ENCODE results near the gene MTSS2. TPM values are rescaled to one million over a fixed set of nuclear protein-coding genes. Genes with fewer than 3 reads are reported as not detected.

MTSS2 gene
- total RNA-seq, 2 donors from 2014 or later, result 5.5 to 8.5 TPM

- DNase-seq (no peak), ATAC-seq (replicated peaks in 1 of 2) (no peak)
- Mint-ChIP-seq H3K9me3 (no peaks in the 10 kb centered on the region), H3K4me3 (no peak overlapping the region), H3K27me3 (ENCODE audit: low read depth) (no peaks in the 10 kb centered on the region), H3K4me1 (ENCODE audit: low read depth) (peaks cover 18% of the 10 kb centered on the region), H3K36me3 (ENCODE audit: insufficient read depth in 2 of 2) (no peaks in the 10 kb centered on the region), H3K27ac (no peak overlapping the region)
Observed at GRCh38 chr16:70692130-70692872, 6.4 kb upstream of the MTSS2 start.

DNA sequence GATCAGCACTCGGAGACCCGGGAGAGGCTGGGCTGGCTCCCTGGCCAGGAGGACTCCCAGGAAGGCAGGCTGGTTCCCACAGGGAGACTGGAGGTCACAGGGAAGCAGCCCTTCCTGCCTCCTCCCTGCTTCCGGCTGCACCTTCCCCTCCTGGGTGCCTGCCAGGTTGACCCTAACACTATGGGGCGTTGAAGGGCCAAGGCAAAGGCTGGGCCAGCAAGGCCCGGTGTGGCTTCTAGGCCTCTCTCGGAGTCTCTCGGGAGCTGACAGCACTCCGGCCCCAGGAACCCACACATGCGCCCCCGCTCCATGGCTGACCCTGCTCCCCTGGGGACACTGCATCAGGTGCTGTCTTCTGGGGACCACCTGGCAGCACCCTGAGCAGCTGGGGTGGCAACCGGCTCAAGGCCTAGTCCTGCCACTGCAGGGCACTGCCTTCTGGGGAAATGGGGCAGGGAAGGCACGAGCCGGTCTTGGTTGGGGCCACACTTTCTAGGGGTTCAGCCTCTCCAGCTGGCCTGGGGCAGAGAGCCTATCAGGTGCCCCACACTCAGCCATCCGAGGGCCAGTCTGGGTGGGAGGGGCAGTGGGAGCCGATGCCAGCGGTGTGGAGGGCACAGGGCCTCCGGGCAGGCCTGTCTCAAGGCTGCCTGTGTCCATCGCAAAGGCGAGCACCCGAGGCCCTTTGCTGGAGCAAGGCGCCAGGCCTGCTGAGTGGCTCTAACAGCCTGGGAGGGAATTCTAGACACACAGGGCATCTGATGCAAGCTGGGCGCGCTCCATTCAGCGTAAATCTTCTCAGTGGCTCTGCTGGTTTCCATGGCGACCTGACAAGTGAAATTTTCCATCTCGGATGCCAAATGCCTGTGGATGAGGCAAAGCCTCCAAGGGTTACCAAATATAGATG is 5.6 kb upstream of the MTSS2 start:
- H3K36me3 Mint-ChIP-seq (ENCODE audit: insufficient read depth in 2 of 2), result no peaks in the 10 kb centered on the region
- no peaks in the 10 kb centered on the region for H3K9me3 Mint-ChIP-seq
- H3K4me1 Mint-ChIP-seq (ENCODE audit: low read depth), result peaks cover 11% of the 10 kb centered on the region
- no peaks in the 10 kb centered on the region for H3K27me3 Mint-ChIP-seq (ENCODE audit: low read depth)
- H3K4me3 Mint-ChIP-seq, result no peak overlapping the region
- no peak for DNase-seq
- H3K27ac Mint-ChIP-seq, result no peak overlapping the region
- ATAC-seq (replicated peaks in 1 of 2), result no peak

- Mint-ChIP-seq H3K27me3 (ENCODE audit: low read depth) (no peaks in the 10 kb centered on the region), H3K36me3 (ENCODE audit: insufficient read depth in 2 of 2) (no peaks in the 10 kb centered on the region), H3K27ac (no peak overlapping the region), H3K4me1 (ENCODE audit: low read depth) (no peaks in the 10 kb centered on the region), H3K9me3 (no peaks in the 10 kb centered on the region), H3K4me3 (no peak overlapping the region)
- ATAC-seq (replicated peaks in 1 of 2) (no peak), DNase-seq (no peak)
Observed at GRCh38 chr16:70689970-70690891, 4.4 kb upstream of the MTSS2 start.

- no peak for ATAC-seq (replicated peaks in 1 of 2)
- H3K9me3 Mint-ChIP-seq, result no peaks in the 10 kb centered on the region
- no peak overlapping the region for H3K4me3 Mint-ChIP-seq
- DNase-seq, result no peak
- no peaks in the 10 kb centered on the region for H3K27me3 Mint-ChIP-seq (ENCODE audit: low read depth)
- no peak overlapping the region for H3K27ac Mint-ChIP-seq
- no peaks in the 10 kb centered on the region for H3K36me3 Mint-ChIP-seq (ENCODE audit: insufficient read depth in 2 of 2)
- no peaks in the 10 kb centered on the region for H3K4me1 Mint-ChIP-seq (ENCODE audit: low read depth)
Observed at GRCh38 chr16:70689035-70689969, 3.4 kb upstream of the MTSS2 start.

DNA sequence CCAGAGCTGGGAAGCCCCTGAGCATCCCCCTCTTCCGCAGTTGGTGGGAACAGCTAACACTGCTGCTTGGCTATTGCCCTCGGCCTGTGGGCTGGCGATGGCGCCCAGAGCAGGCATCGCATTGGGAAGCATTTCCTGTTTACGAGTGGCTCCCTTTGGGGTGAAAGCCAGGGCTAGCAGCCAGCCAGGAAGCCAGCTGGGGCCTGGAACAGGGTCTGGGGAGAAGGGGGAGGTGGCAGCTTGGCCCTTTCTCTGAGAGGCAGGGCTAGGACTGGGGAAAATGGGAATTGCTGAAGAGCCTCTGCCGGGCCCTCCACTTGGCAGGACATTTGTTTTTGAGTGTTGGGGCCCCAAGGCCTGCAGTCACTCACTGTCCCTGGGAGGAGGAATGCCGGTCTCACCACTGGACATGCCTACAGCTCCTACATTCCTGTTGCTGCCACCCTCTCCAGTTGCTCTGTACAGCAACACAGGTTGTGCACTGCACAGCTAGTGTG is 2.4 kb upstream of the MTSS2 start:
- H3K9me3 Mint-ChIP-seq, result no peaks in the 10 kb centered on the region
- H3K27ac Mint-ChIP-seq, result no peak overlapping the region
- no peak overlapping the region for H3K4me3 Mint-ChIP-seq
- H3K36me3 Mint-ChIP-seq (ENCODE audit: insufficient read depth in 2 of 2), result no peaks in the 10 kb centered on the region
- no peaks in the 10 kb centered on the region for H3K4me1 Mint-ChIP-seq (ENCODE audit: low read depth)
- no peaks in the 10 kb centered on the region for H3K27me3 Mint-ChIP-seq (ENCODE audit: low read depth)
- ATAC-seq (replicated peaks in 1 of 2) (no peak), DNase-seq (no peak)

DNA sequence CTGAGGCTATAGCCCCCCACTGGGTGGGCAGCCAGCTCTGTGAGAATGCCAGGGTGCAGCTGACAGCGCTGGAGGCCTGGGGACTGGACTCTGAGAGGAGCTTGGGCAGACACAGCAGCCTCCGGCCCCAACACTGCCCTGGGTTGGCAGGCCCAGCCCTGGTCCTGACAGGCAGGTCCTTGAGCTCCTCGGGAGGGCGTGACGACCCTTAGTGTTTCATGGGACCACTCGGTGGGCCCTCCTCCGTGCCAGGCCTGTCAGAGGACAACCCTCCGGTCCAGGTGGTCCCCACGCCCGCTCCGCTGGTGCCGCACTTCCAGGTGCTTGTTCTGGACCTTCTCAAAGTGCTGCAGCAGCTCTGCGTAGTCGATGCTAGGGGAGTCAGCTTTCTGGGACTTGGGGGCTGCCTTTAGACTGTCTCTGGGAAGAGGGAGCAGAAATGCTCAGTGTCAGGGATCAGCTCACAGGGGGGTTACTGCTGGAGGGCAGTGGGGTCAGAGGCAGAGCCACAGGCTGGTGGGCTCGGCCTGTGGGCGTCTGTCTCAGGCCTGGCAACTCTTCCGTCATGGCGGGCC is 1.9 kb upstream of the MTSS2 start:
- no peak overlapping the region for H3K4me3 Mint-ChIP-seq
- ATAC-seq (replicated peaks in 1 of 2) (no peak), DNase-seq (no peak)
- no peak overlapping the region for H3K27ac Mint-ChIP-seq
- H3K4me1 Mint-ChIP-seq (ENCODE audit: low read depth), result no peaks in the 10 kb centered on the region
- H3K36me3 Mint-ChIP-seq (ENCODE audit: insufficient read depth in 2 of 2), result no peaks in the 10 kb centered on the region
- no peaks in the 10 kb centered on the region for H3K9me3 Mint-ChIP-seq
- no peaks in the 10 kb centered on the region for H3K27me3 Mint-ChIP-seq (ENCODE audit: low read depth)

DNA sequence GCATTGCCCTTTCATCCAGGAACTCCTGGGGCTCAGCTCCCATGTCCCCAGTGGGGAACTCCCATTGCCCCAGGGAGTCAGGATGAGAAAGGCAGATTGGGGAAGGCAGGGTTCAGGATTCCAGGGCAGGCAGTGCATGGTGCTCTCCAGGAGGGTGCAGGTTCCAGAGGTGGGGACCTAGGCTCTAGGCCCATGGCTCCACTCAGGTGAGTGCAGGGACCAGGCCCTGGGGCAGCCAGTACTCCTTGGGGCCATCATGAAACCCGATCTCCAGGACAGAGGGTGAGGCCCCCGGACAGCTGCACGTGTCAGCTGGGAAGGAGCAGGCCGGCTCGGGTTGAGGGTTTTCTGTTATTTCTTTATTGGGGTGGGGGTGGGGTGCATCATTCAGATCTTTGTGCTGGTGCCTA is 1.3 kb upstream of the MTSS2 start:
- no peak for DNase-seq
- Mint-ChIP-seq H3K36me3 (ENCODE audit: insufficient read depth in 2 of 2) (no peaks in the 10 kb centered on the region), H3K27ac (no peak overlapping the region), H3K4me3 (peak overlapping the region; percentile 17 to 27), H3K27me3 (ENCODE audit: low read depth) (no peaks in the 10 kb centered on the region), H3K9me3 (no peaks in the 10 kb centered on the region), H3K4me1 (ENCODE audit: low read depth) (no peaks in the 10 kb centered on the region)
- no peak for ATAC-seq (replicated peaks in 1 of 2)

DNA sequence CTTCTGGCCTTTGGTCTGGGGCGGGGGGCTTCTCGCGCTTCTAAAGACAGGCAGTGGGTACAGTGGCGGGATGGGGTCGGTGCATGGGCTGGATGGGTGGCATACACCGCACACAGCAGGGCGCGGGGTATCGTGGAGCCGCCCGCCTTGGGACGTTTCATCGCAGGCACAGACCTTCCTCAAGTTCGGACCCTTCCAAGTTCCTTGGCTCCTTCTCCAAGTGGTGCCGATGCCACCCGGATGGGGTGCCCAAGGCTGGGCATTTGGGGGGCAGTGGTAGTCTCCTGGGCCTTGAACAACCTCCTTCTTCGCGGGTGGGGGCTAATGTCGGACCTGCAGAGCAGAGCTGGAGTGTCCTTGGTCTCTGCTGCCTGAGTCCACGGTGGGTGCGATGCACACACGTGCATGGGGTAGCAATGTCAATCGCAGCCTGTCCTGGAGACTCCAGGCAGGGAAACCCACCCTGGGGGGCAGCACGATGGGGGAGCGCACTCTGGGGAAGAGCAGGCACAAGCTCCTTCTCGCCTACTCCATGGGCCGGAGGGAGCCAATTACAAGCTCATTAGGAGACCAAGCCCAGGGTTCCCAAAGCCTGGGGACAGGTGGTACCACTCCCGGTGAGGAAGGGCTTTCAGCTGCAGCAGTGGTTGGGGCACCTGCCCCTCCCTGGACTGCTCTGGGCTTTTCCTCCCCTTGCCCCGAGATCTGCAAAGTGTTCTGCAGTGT is 686 bp upstream of the MTSS2 start:
- no peaks in the 10 kb centered on the region for H3K27me3 Mint-ChIP-seq (ENCODE audit: low read depth)
- peak overlapping the region in 1 of 2 donors; percentile 46 for H3K4me3 Mint-ChIP-seq
- H3K9me3 Mint-ChIP-seq, result no peaks in the 10 kb centered on the region
- DNase-seq (no peak), ATAC-seq (replicated peaks in 1 of 2) (peak; percentile 2 to 7)
- no peak overlapping the region for H3K27ac Mint-ChIP-seq
- H3K4me1 Mint-ChIP-seq (ENCODE audit: low read depth), result no peaks in the 10 kb centered on the region
- no peaks in the 10 kb centered on the region for H3K36me3 Mint-ChIP-seq (ENCODE audit: insufficient read depth in 2 of 2)

DNA sequence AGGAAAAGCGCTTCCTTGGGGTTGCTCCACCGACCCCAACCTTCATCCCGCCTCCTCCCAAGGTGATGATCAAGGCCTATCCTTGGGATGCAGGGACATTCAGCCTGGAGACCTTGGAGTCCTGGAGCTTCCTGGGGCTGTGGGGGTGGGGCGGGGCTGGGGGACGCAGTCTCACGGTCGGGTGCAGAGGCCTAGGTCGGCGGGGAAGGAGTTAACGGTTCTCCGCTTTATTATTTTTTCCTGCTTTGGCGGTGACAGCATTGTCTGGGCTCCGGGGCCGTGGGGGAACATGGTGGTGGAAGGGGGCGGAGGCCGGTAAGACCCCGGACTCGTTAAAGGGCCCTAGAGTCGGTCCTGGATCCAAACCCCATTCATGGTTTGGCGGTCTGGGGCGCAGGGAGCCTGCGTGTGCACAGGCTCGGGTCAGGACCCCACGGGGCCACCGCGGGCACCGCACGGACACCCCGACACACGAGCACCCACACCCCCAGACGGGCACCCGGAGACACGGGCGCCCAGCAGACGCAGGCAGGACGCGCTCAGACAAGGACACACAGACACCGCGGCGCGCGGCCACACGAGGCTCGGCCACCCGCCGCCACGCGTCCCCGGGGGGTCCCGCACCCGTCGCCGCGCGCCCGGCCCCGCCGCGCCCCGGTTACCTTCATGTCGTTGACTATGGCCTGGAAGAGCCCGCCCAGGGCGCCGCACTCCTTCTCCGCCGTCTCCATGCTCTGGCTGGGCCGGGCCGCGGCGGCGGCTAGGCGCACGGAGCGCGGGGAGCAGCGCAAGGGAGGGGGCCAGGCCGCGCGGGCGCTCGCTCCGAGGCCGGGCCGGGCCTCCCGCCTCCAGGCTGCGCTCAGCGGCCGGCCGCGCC is 554 bp downstream of the MTSS2 start:
- DNase-seq (peak; percentile 14 to 29), ATAC-seq (replicated peaks in 1 of 2) (peak; percentile 49 to 63)
- H3K36me3 Mint-ChIP-seq (ENCODE audit: insufficient read depth in 2 of 2), result no peaks in the 10 kb centered on the region
- no peaks in the 10 kb centered on the region for H3K4me1 Mint-ChIP-seq (ENCODE audit: low read depth)
- H3K9me3 Mint-ChIP-seq, result no peaks in the 10 kb centered on the region
- H3K27me3 Mint-ChIP-seq (ENCODE audit: low read depth), result no peaks in the 10 kb centered on the region
- H3K27ac Mint-ChIP-seq, result no peak overlapping the region
- peak overlapping the region; percentile 41 to 74 for H3K4me3 Mint-ChIP-seq

GRCh38 chr16:70684146-70685060 is 1.4 kb downstream of the MTSS2 start:
- Mint-ChIP-seq H3K9me3 (no peaks in the 10 kb centered on the region), H3K27me3 (ENCODE audit: low read depth) (no peaks in the 10 kb centered on the region), H3K4me1 (ENCODE audit: low read depth) (no peaks in the 10 kb centered on the region), H3K4me3 (peak overlapping the region; percentile 36 to 74), H3K36me3 (ENCODE audit: insufficient read depth in 2 of 2) (no peaks in the 10 kb centered on the region), H3K27ac (no peak overlapping the region)
- DNase-seq (no peak), ATAC-seq (replicated peaks in 1 of 2) (no peak)

Measured in activated T-cell treated with anti-CD3 and anti-CD28 coated beads, Interleukin-2, amount 50 U/mL, for 72 hours (primary cell).